SK-N-SH (cell line): ENCODE results near the gene CYP27A1. TPM values are rescaled to one million over a fixed set of nuclear protein-coding genes. Genes with fewer than 3 reads are reported as not detected.

Source experiments
- CTCF ChIA-PET: fragments of 300-600, 350-600 bp; formaldehyde crosslinking; extraction: SDS; loops from one replicate; lab custom pipeline; 2021; lab: Yijun Ruan, JAX
- POLR2A ChIA-PET: fragments of 350-600 bp; sonication (Branson Sonifier 250); formaldehyde crosslinking; extraction: SDS; loops from one replicate; lab custom pipeline; 2020; ENCODE audit warnings: antibody characterized with exemption, inconsistent platforms; lab: Yijun Ruan, JAX
- DNase-seq: peaks from one replicate; pipeline ENCODE4 v3.0.0; 2012
- H2AFZ ChIP-seq: fragments of 200-600 bp; sonication (generic); 2 replicates; pipeline ENCODE4 v1.8.1; 2016; ENCODE audit warnings: antibody characterized with exemption, mild to moderate bottlenecking, low read depth
- H3F3A ChIP-seq: fragments of 200-600 bp; sonication (generic); replicated peaks from 2 replicates; pipeline ENCODE3; 2016; ENCODE audit warnings: antibody characterized with exemption, mild to moderate bottlenecking; ENCODE audit not compliant: insufficient read depth
- H3K27ac ChIP-seq, 2 experiments: fragments of 200-500 bp in 1 of 2; fragments of 200-600 bp in 1 of 2; sonication (Bioruptor generic) in 1 of 2; sonication (generic), shearing (Covaris generic) in 1 of 2; 2 replicates each; pipeline versions ENCODE4 v1.5.1 to v1.6.1; 2014 to 2016; ENCODE audit warnings: low read depth in 2 of 2, inconsistent platforms in 1 of 2, low read length in 1 of 2, mild to moderate bottlenecking in 1 of 2, mixed read lengths in 1 of 2
- H3K27me3 ChIP-seq: fragments of 200-600 bp; sonication (generic), shearing (Covaris generic); 2 replicates; pipeline ENCODE4 v1.6.1; 2016; ENCODE audit warnings: mixed run types; ENCODE audit not compliant: insufficient read depth
- H3K36me3 ChIP-seq, 2 experiments: fragments of 200-500 bp in 1 of 2; fragments of 200-600 bp in 1 of 2; sonication (Bioruptor generic) in 1 of 2; sonication (generic) in 1 of 2; replicated peaks in 1 of 2; 2 replicates each; pipeline versions ENCODE3 to v1.5.1; 2014 to 2016; ENCODE audit warnings: low read length in 1 of 2, mild to moderate bottlenecking in 1 of 2; ENCODE audit not compliant: insufficient read depth in 2 of 2, control insufficient read depth in 1 of 2
- H3K4me1 ChIP-seq, 2 experiments: fragments of 200-500 bp in 1 of 2; fragments of 200-600 bp in 1 of 2; sonication (Bioruptor generic) in 1 of 2; sonication (generic), shearing (Covaris generic) in 1 of 2; 2 replicates each; pipeline versions ENCODE4 v1.5.1 to v1.6.1; 2014 to 2016; ENCODE audit warnings: low read depth in 1 of 2, low read length in 1 of 2, mixed run types in 1 of 2; ENCODE audit not compliant: insufficient read depth in 2 of 2, control insufficient read depth in 1 of 2
- H3K4me2 ChIP-seq: fragments of 200-600 bp; sonication (generic), shearing (Covaris generic); 2 replicates; pipeline ENCODE4 v1.6.1; 2017; ENCODE audit warnings: mixed run types
- H3K4me3 ChIP-seq, 2 experiments: fragments of 200-500 bp in 1 of 2; fragments of 200-600 bp in 1 of 2; sonication (Bioruptor generic) in 1 of 2; sonication (generic), shearing (Covaris generic) in 1 of 2; 2 replicates each; pipeline versions ENCODE4 v1.5.1 to v1.8.1; 2014 to 2016; ENCODE audit warnings: low read depth in 2 of 2, inconsistent platforms in 1 of 2, low read length in 1 of 2, mild to moderate bottlenecking in 1 of 2, mixed read lengths in 1 of 2, moderate library complexity in 1 of 2
- H3K79me2 ChIP-seq: fragments of 200-600 bp; sonication (generic); 2 replicates; pipeline ENCODE4 v1.8.1; 2017; ENCODE audit warnings: mild to moderate bottlenecking; ENCODE audit not compliant: insufficient read depth
- H3K9ac ChIP-seq: fragments of 200-600 bp; sonication (generic); 2 replicates; pipeline ENCODE4 v1.6.1; 2017; ENCODE audit warnings: mixed run types
- H3K9me2 ChIP-seq: fragments of 200-600 bp; sonication (generic); 2 replicates; pipeline ENCODE4 v1.6.1; 2017; ENCODE audit warnings: mixed run types
- H3K9me3 ChIP-seq: fragments of 200-600 bp; sonication (generic); 2 replicates; pipeline ENCODE4 v1.6.1; 2017; ENCODE audit warnings: mixed run types, mild to moderate bottlenecking, moderate library complexity
- H4K20me1 ChIP-seq: fragments of 200-600 bp; sonication (generic); 2 replicates; pipeline ENCODE4 v1.6.1; 2017; ENCODE audit warnings: mild to moderate bottlenecking, mixed run types; ENCODE audit not compliant: insufficient read depth
- ELF1 ChIP-seq: IDR thresholded peaks from 2 replicates; pipeline ENCODE4 v1.4.0; 2012
- EZH2phosphoT487 ChIP-seq: fragments of 200-600 bp; sonication (generic); IDR thresholded peaks from 2 replicates; pipeline ENCODE4 v1.6.1; 2017; ENCODE audit warnings: low read depth, mixed run types, mild to moderate bottlenecking, antibody characterized with exemption, moderate library complexity, borderline replicate concordance
- FOSL2 ChIP-seq: IDR thresholded peaks from 2 replicates; pipeline ENCODE4 v1.4.0; 2012; ENCODE audit warnings: low read depth, mild to moderate bottlenecking, moderate library complexity, borderline replicate concordance
- GABPA ChIP-seq: IDR thresholded peaks from 2 replicates; pipeline ENCODE4 v1.4.0; 2012; ENCODE audit warnings: low read depth, mild to moderate bottlenecking
- IRF3 ChIP-seq: fragments of 150-350 bp; IDR thresholded peaks from 2 replicates; pipeline ENCODE4 v1.6.1; 2016; ENCODE audit warnings: mild to moderate bottlenecking, low read depth, low read length
- MAX ChIP-seq: IDR thresholded peaks from 2 replicates; pipeline ENCODE4 v1.4.0; 2012; ENCODE audit warnings: low read depth
- MEF2A ChIP-seq: IDR thresholded peaks from 2 replicates; pipeline ENCODE4 v1.4.0; 2012; ENCODE audit warnings: low read depth, borderline replicate concordance
- NFIC ChIP-seq: IDR thresholded peaks from 2 replicates; pipeline ENCODE4 v1.4.0; 2012; ENCODE audit warnings: borderline replicate concordance
- POLR2AphosphoS5 ChIP-seq: IDR thresholded peaks from 2 replicates; pipeline ENCODE4 v1.6.1; 2012; ENCODE audit warnings: low read depth, low read length
- RAD21 ChIP-seq: IDR thresholded peaks from 2 replicates; pipeline ENCODE4 v1.6.1; 2012; ENCODE audit warnings: mild to moderate bottlenecking, low read length
- RCOR1 ChIP-seq: fragments of 150-350 bp; IDR thresholded peaks from 2 replicates; pipeline ENCODE4 v1.6.1; 2017; ENCODE audit warnings: antibody characterized with exemption, low read length
- RXRA ChIP-seq: IDR thresholded peaks from 2 replicates; pipeline ENCODE4 v1.4.0; 2012; ENCODE audit warnings: low read depth, mild to moderate bottlenecking, borderline replicate concordance
- SIN3A ChIP-seq: IDR thresholded peaks from 2 replicates; pipeline ENCODE4 v1.6.1; 2012; ENCODE audit warnings: low read depth, mild to moderate bottlenecking, low read length, moderate library complexity, borderline replicate concordance
- SMC3 ChIP-seq: IDR thresholded peaks from 2 replicates; pipeline ENCODE4 v1.6.1; 2012; ENCODE audit warnings: low read depth, low read length, improper control_type of control experiment
- TAF1 ChIP-seq: IDR thresholded peaks from 2 replicates; pipeline ENCODE4 v1.6.1; 2012; ENCODE audit warnings: low read depth, mild to moderate bottlenecking, low read length, moderate library complexity, borderline replicate concordance
- TCF12 ChIP-seq: IDR thresholded peaks from 2 replicates; pipeline ENCODE4 v1.4.0; 2012
- USF1 ChIP-seq: IDR thresholded peaks from 2 replicates; pipeline ENCODE4 v1.4.0; 2012; ENCODE audit warnings: low read depth, borderline replicate concordance
- WGBS: methylation state at CpG from one replicate; pipeline ENCODE4 v1.1.6; 2017; ENCODE audit warnings: low lambda C conversion rate; 5-methylcytosine and 5-hydroxymethylcytosine counted together
- polyA plus RNA-seq, 3 experiments: library from polyadenylated mRNA; depleted of rRNA; stranded (reverse); fragments of >200 nt; gene quantifications; 2 replicates each; pipeline ENCODE4 v1.2.3, GENCODE V29; 2012

The CYP27A1 gene
- polyA plus RNA-seq, 1 of the 3 experiments (the other 2 are of a cell fraction) = 0.54 TPM

- H3K9ac ChIP-seq = no peak overlapping the region
- no peak overlapping the region for H3K4me2 ChIP-seq
- no peak for DNase-seq
- H3K27ac ChIP-seq = peak overlapping the region in 1 of 2 experiments; percentile 96; a peak in 1 of 4 replicates
- H3K9me3 ChIP-seq = no peaks in the 10 kb centered on the region
- no peaks in the 10 kb centered on the region for H3K36me3 ChIP-seq
- no peaks in the 10 kb centered on the region for H4K20me1 ChIP-seq
- H2AFZ ChIP-seq = no peak overlapping the region
- CTCF ChIA-PET = interaction anchor here (1.1 to 16.1 kb wide), 9 partner anchors 18 to 493 kb away, joined by 3 to 249 read pairs (median 6); partner anchors contain the start of gene WNT10A
- POLR2A ChIA-PET = interaction anchor here (0.9 kb wide), 1 partner anchor 137 kb away, joined by 3 read pairs; no protein-coding TSS in a partner anchor
- no peaks in the 10 kb centered on the region for H3K79me2 ChIP-seq
- peaks cover 9 to 71% of the 10 kb centered on the region in 2 experiments; a peak in 2 of 4 replicates for H3K4me1 ChIP-seq
- TF ChIP-seq SMC3 (no peak), NFIC (no peak), POLR2AphosphoS5 (no peak), EZH2phosphoT487 (no peak), SIN3A (no peak), GABPA (no peak), IRF3 (no peak), MEF2A (no peak), FOSL2 (no peak), RXRA (no peak), RAD21 (no peak), USF1 (no peak), RCOR1 (no peak), TCF12 (no peak), TAF1 (no peak), MAX (no peak), ELF1 (no peak)
- WGBS = 57% methylated on average over 45 of the region's 51 CpGs
- peak overlapping the region in 1 of 2 experiments; percentile 49; a peak in 1 of 4 replicates for H3K4me3 ChIP-seq
- H3K9me2 ChIP-seq = no peaks in the 10 kb centered on the region
- peaks cover 46% of the 10 kb centered on the region for H3K27me3 ChIP-seq
- no peaks in the 10 kb centered on the region for H3F3A ChIP-seq
Observed at GRCh38 chr2:218858671-218859555, 77.0 kb downstream of the CYP27A1 start.
